ENCODE results near the gene FILIP1L.

FILIP1L gene

GRCh38 chr3:100113723-100114412 lies 433 bp downstream of the FILIP1L start:
- no peak overlapping the region for H3K27ac ChIP-seq
- TF ChIP-seq ZFX (IDR thresholded peaks at IDR 0.05) (no peak), CTCF (conservative IDR thresholded peaks at IDR 0.05) (no peak)

- no peak overlapping the region for H3K27ac ChIP-seq
- TF ChIP-seq ZFX (IDR thresholded peaks at IDR 0.05) (no peak), CTCF (conservative IDR thresholded peaks at IDR 0.05) (no peak)
Observed at GRCh38 chr3:100111728-100112127, 2.6 kb downstream of the FILIP1L start.

- no peak overlapping the region for H3K27ac ChIP-seq
- TF ChIP-seq ZFX (IDR thresholded peaks at IDR 0.05) = no peak
- no peak for TF ChIP-seq CTCF (conservative IDR thresholded peaks at IDR 0.05)
Observed at GRCh38 chr3:100110162-100110561, 4.1 kb downstream of the FILIP1L start.

- H3K27ac ChIP-seq = no peak overlapping the region
- TF ChIP-seq ZFX (IDR thresholded peaks at IDR 0.05) (no peak), CTCF (conservative IDR thresholded peaks at IDR 0.05) (no peak)
Observed at GRCh38 chr3:100108464-100109079, 5.7 kb downstream of the FILIP1L start.

GRCh38 chr3:100107221-100107814 lies 7.0 kb downstream of the FILIP1L start:
- H3K27ac ChIP-seq = no peak overlapping the region
- TF ChIP-seq CTCF (conservative IDR thresholded peaks at IDR 0.05) (no peak), ZFX (IDR thresholded peaks at IDR 0.05) (no peak)

GRCh38 chr3:100106531-100107141 lies 7.7 kb downstream of the FILIP1L start:
- H3K27ac ChIP-seq = no peak overlapping the region
- TF ChIP-seq CTCF (conservative IDR thresholded peaks at IDR 0.05) (no peak), ZFX (IDR thresholded peaks at IDR 0.05) (no peak)

GRCh38 chr3:100106094-100106493 lies 8.2 kb downstream of the FILIP1L start:
- H3K27ac ChIP-seq = no peak overlapping the region
- TF ChIP-seq ZFX (IDR thresholded peaks at IDR 0.05) (no peak), CTCF (conservative IDR thresholded peaks at IDR 0.05) (no peak)
